KMS-11 (cell line): ENCODE results near the gene LIPG.

Source experiments
- H2AFZ ChIP-seq: fragments of 200-600 bp; sonication (generic); 2 replicates; pipeline ENCODE4 v1.6.1; 2016; ENCODE audit warnings: antibody characterized with exemption, mixed run types, low read depth
- H3K27ac ChIP-seq: fragments of 200-600 bp; sonication (generic); 2 replicates; pipeline ENCODE4 v1.6.1; 2016; ENCODE audit warnings: mild to moderate bottlenecking, mixed run types
- H3K27me3 ChIP-seq: fragments of 200-600 bp; sonication (generic); 2 replicates; pipeline ENCODE4 v1.6.1; 2017; ENCODE audit warnings: mild to moderate bottlenecking, low read depth, mixed run types, moderate library complexity; ENCODE audit not compliant: insufficient read depth
- H3K36me3 ChIP-seq: fragments of 200-600 bp; sonication (generic); 2 replicates; pipeline ENCODE4 v1.6.1; 2017; ENCODE audit warnings: mild to moderate bottlenecking, mixed run types; ENCODE audit not compliant: insufficient read depth
- H3K4me1 ChIP-seq: fragments of 200-600 bp; sonication (generic); 2 replicates; pipeline ENCODE4 v1.6.1; 2016; ENCODE audit warnings: mild to moderate bottlenecking, low read depth, mixed run types; ENCODE audit not compliant: poor library complexity, severe bottlenecking
- H3K4me2 ChIP-seq: fragments of 200-600 bp; sonication (generic); 2 replicates; pipeline ENCODE4 v1.7.0; 2016; ENCODE audit warnings: mild to moderate bottlenecking, mixed run types
- H3K4me3 ChIP-seq: fragments of 200-600 bp; sonication (generic); IDR thresholded peaks from 2 replicates; pipeline ENCODE4 v1.6.1; 2017; ENCODE audit warnings: low read depth, low read length, mixed read lengths; ENCODE audit not compliant: insufficient read depth
- H3K79me2 ChIP-seq: fragments of 200-600 bp; sonication (generic); 2 replicates; pipeline ENCODE4 v1.6.1; 2016; ENCODE audit warnings: low read depth, mixed run types; ENCODE audit not compliant: insufficient read depth
- H3K9ac ChIP-seq: fragments of 200-600 bp; sonication (generic); 2 replicates; pipeline ENCODE4 v1.6.1; 2016; ENCODE audit warnings: mild to moderate bottlenecking, mixed run types
- H4K20me1 ChIP-seq: fragments of 200-600 bp; sonication (generic); 2 replicates; pipeline ENCODE4 v1.6.1; 2016; ENCODE audit warnings: mild to moderate bottlenecking, mixed run types; ENCODE audit not compliant: insufficient read depth
- CTCF ChIP-seq: fragments of 200-600 bp; sonication (generic); conservative IDR thresholded peaks from 2 replicates; pipeline ENCODE4 v1.6.1; 2017; ENCODE audit warnings: low read depth, mild to moderate bottlenecking, antibody characterized with exemption, low read length, moderate library complexity, mixed read lengths

LIPG gene

GRCh38 chr18:49544362-49544761 is 17.5 kb upstream of the LIPG start:
- Histone ChIP-seq H3K4me2 (no peak overlapping the region), H3K27me3 (no peaks in the 10 kb centered on the region), H3K4me1 (peaks cover 17% of the 10 kb centered on the region), H3K27ac (no peak overlapping the region), H3K36me3 (no peaks in the 10 kb centered on the region), H3K9ac (no peak overlapping the region), H3K79me2 (no peaks in the 10 kb centered on the region), H3K4me3 (no peak overlapping the region), H2AFZ (no peak overlapping the region), H4K20me1 (no peaks in the 10 kb centered on the region)
- TF ChIP-seq CTCF = no peak

GRCh38 chr18:49546278-49546677 is 15.6 kb upstream of the LIPG start:
- no peak for TF ChIP-seq CTCF
- H3K27ac ChIP-seq = no peak overlapping the region
- H4K20me1 ChIP-seq = no peaks in the 10 kb centered on the region
- H3K27me3 ChIP-seq = no peaks in the 10 kb centered on the region
- H3K79me2 ChIP-seq = no peaks in the 10 kb centered on the region
- H3K4me3 ChIP-seq = no peak overlapping the region
- no peaks in the 10 kb centered on the region for H3K36me3 ChIP-seq
- no peak overlapping the region for H2AFZ ChIP-seq
- peaks cover 17% of the 10 kb centered on the region for H3K4me1 ChIP-seq
- no peak overlapping the region for H3K4me2 ChIP-seq
- no peak overlapping the region for H3K9ac ChIP-seq

- H3K27ac ChIP-seq = no peak overlapping the region
- peaks cover 17% of the 10 kb centered on the region for H3K4me1 ChIP-seq
- no peak overlapping the region for H3K4me3 ChIP-seq
- no peak overlapping the region for H3K9ac ChIP-seq
- H3K27me3 ChIP-seq = no peaks in the 10 kb centered on the region
- no peak overlapping the region for H2AFZ ChIP-seq
- H4K20me1 ChIP-seq = no peaks in the 10 kb centered on the region
- no peaks in the 10 kb centered on the region for H3K79me2 ChIP-seq
- no peaks in the 10 kb centered on the region for H3K36me3 ChIP-seq
- 0 out of 2 replicates have a peak overlapping the region, but pooled peaks have one; percentile 29 for H3K4me2 ChIP-seq
- TF ChIP-seq CTCF = no peak
Observed at GRCh38 chr18:49546719-49547273, 15.1 kb upstream of the LIPG start.

GRCh38 chr18:49547701-49548100 is 14.2 kb upstream of the LIPG start:
- Histone ChIP-seq H3K4me2 (peak overlapping the region; percentile 47), H3K9ac (no peak overlapping the region), H3K79me2 (no peaks in the 10 kb centered on the region), H3K27ac (no peak overlapping the region), H3K4me3 (no peak overlapping the region), H3K4me1 (peaks cover 17% of the 10 kb centered on the region), H3K36me3 (no peaks in the 10 kb centered on the region), H3K27me3 (no peaks in the 10 kb centered on the region), H4K20me1 (no peaks in the 10 kb centered on the region), H2AFZ (peak overlapping the region; percentile 11; the same call in 1 of the 2 replicates)
- no peak for TF ChIP-seq CTCF
